K562 (cell line): ENCODE data around the gene AKAP12. TPM values are rescaled to one million over a fixed set of nuclear protein-coding genes. Genes with fewer than 3 reads are reported as not detected.
A peak's percentile ranks its signal among the peaks of the same experiment; 100 is the strongest.

Experiments
- ATAC-seq: fragments of 200-7000 bp; cut with Tn5 transposase; 3 replicates; pipeline ENCODE4 v1.9.1; 2020; ENCODE audit warnings: moderate library complexity
- BruUV-seq: library from RNA; stranded (reverse); fragments of 400-500 nt; replicated peaks from 2 replicates; lab custom pipeline; 2021; lab: Mats Ljungman, UMichigan
- CTCF ChIA-PET: fragments of 300-600 bp; formaldehyde crosslinking; extraction: SDS; loops from one replicate; lab custom pipeline; 2021; ENCODE audit warnings: low intra/inter-chr PET ratio; lab: Yijun Ruan, JAX
- POLR2A ChIA-PET: fragments of 300-600, 350-650 bp; sonication (Branson Sonifier 250); formaldehyde crosslinking; extraction: SDS; loops from one replicate; lab custom pipeline; 2021; ENCODE audit warnings: antibody characterized with exemption, inconsistent platforms; lab: Yijun Ruan, JAX
- DNase-seq, 4 experiments: peaks; one replicate each; pipeline versions ENCODE4 v3.0.0 to v3.0.0-alpha.2; 2011 to 2018; ENCODE audit warnings: low spot score in 3 of 4, mixed read lengths in 3 of 4; ENCODE audit errors: extremely low read depth in 1 of 4
- FAIRE-seq: peaks from 2 replicates; lab custom pipeline; 2011; peaks lifted over from hg19 to GRCh38; lab: Jason Lieb, UNC
- H2AFZ ChIP-seq: 2 replicates; pipeline ENCODE4 v1.6.0; 2011; ENCODE audit warnings: low read depth, low read length, control low read depth, inconsistent platforms
- H3K27ac ChIP-seq: fragments of 200-600 bp; 3 replicates; pipeline ENCODE4 v1.8.0; 2011; ENCODE audit warnings: low read depth, mild to moderate bottlenecking, control low read depth, inconsistent platforms, low read length, moderate library complexity, mixed read lengths; ENCODE audit errors: extremely low read depth
- H3K27me3 ChIP-seq, 2 experiments: fragments of 300-600 bp in 1 of 2; 2 replicates in 1 of 2; 3 replicates in 1 of 2; pipeline versions ENCODE4 v1.6.0 to v1.8.0; 2011; ENCODE audit warnings: inconsistent platforms in 2 of 2, low read length in 2 of 2, mild to moderate bottlenecking in 1 of 2, mixed read lengths in 1 of 2, moderate library complexity in 1 of 2; ENCODE audit not compliant: control insufficient read depth in 2 of 2, insufficient read depth in 2 of 2
- H3K36me3 ChIP-seq: fragments of 300-600 bp; 3 replicates; pipeline ENCODE4 v1.8.0; 2011; ENCODE audit warnings: mild to moderate bottlenecking, low read length, inconsistent platforms; ENCODE audit not compliant: control insufficient read depth, insufficient read depth
- H3K4me1 ChIP-seq, 2 experiments: fragments of 200-600 bp in 1 of 2; replicated peaks in 1 of 2; 2 replicates in 1 of 2; 3 replicates in 1 of 2; pipeline versions ENCODE4 v1.5.1 to v1.8.0; 2011; ENCODE audit warnings: inconsistent platforms in 2 of 2, low read length in 2 of 2, mild to moderate bottlenecking in 1 of 2, mixed read lengths in 1 of 2, moderate library complexity in 1 of 2; ENCODE audit not compliant: control insufficient read depth in 2 of 2, insufficient read depth in 2 of 2
- H3K4me2 ChIP-seq: 2 replicates; pipeline ENCODE4 v1.6.1; 2011; ENCODE audit warnings: low read length, control low read depth, inconsistent platforms, mixed read lengths; ENCODE audit not compliant: insufficient read depth
- H3K4me3 ChIP-seq: fragments of 200-600 bp; sonication (generic), shearing (Covaris generic); 2 replicates; pipeline ENCODE4 v1.5.1; 2016; ENCODE audit warnings: control low read depth, inconsistent platforms
- H3K79me2 ChIP-seq: fragments of 200-600 bp; 3 replicates; pipeline ENCODE4 v1.8.0; 2011; ENCODE audit warnings: low read length, inconsistent platforms; ENCODE audit not compliant: control insufficient read depth, insufficient read depth
- H3K9ac ChIP-seq, 2 experiments: 2 replicates each; pipeline versions ENCODE4 v1.6.0 to v1.6.1; 2011; ENCODE audit warnings: low read depth in 2 of 2, low read length in 2 of 2, control low read depth in 1 of 2, inconsistent platforms in 1 of 2, mild to moderate bottlenecking in 1 of 2, mixed read lengths in 1 of 2; ENCODE audit not compliant: insufficient read depth in 1 of 2
- H3K9me1 ChIP-seq: one replicate; pipeline ENCODE4 v1.6.0; 2011; ENCODE audit warnings: inconsistent platforms, mild to moderate bottlenecking, low read length, moderate library complexity; ENCODE audit not compliant: control insufficient read depth, insufficient read depth
- H3K9me3 ChIP-seq: replicated peaks from 2 replicates; pipeline ENCODE4 v1.5.1; 2011; ENCODE audit warnings: low read depth, low read length, inconsistent platforms; ENCODE audit not compliant: control insufficient read depth, insufficient read depth
- H4K20me1 ChIP-seq: replicated peaks from 2 replicates; pipeline ENCODE4 v1.6.1; 2011; ENCODE audit warnings: low read length, inconsistent platforms, mixed read lengths; ENCODE audit not compliant: control insufficient read depth, insufficient read depth
- CBX2 ChIP-seq: fragments of 200-600 bp; sonication (generic); IDR thresholded peaks from one replicate; pipeline ENCODE4 v1.6.1; 2012; ENCODE audit warnings: mild to moderate bottlenecking, low read length, inconsistent platforms; ENCODE audit not compliant: insufficient read depth, poor library complexity, severe bottlenecking
- HMG20A ChIP-seq: fragments of 450-650 bp; formaldehyde crosslinking; conservative IDR thresholded peaks from 2 replicates; pipeline ENCODE4 v1.4.0; 2020; ENCODE audit warnings: mild to moderate bottlenecking, mixed read lengths
- NFATC3 ChIP-seq: fragments of 450-650 bp; IDR thresholded peaks from 2 replicates; pipeline ENCODE4 v1.6.1; 2017; ENCODE audit warnings: mild to moderate bottlenecking
- WGBS: fragments of 100-300 bp; shearing (Covaris generic); methylation state at CpG from one replicate; pipeline ENCODE4 v1.1.6; 2016; ENCODE audit warnings: low coverage, mixed read lengths; ENCODE audit not compliant: insufficient coverage; ENCODE audit errors: missing lambda C conversion rate; 5-methylcytosine and 5-hydroxymethylcytosine counted together
- in situ Hi-C: fragments of 300-500 bp; cut with MboI; formaldehyde crosslinking; loops from 4 replicates; pipeline ENCODE4 v1.15.0; 2018; ENCODE audit warnings: inconsistent platforms, mixed read lengths
- intact Hi-C: fragments of 100-400 bp; cut with micrococcal nuclease; formaldehyde crosslinking; loops from 2 replicates; pipeline ENCODE4 v1.14.2; 2022
- polyA plus RNA-seq, 8 experiments: library from polyadenylated mRNA; depleted of rRNA in 4 of 8; stranded (reverse) in 5 of 8; unstranded in 3 of 8; fragments of >200 nt; fragmentation: Nextera tagmentation in 2 of 8; fragmentation: Illumina TruSeq in 1 of 8; extraction: Ambion mirVana in 2 of 8; extraction: Trizol in 1 of 8; gene quantifications; 2 replicates each; pipeline versions ENCODE4 v1.2.1 to v1.2.3, GENCODE V29; 2011 to 2014; ENCODE audit warnings: inconsistent platforms in 1 of 8, missing spikeins in 1 of 8
- total RNA-seq, 7 experiments: library from RNA; depleted of rRNA in 6 of 7; stranded (reverse); fragments of >200 nt in 6 of 7; fragmentation: Illumina TruSeq in 2 of 7; extraction: Trizol in 2 of 7; gene quantifications; 2 replicates each; pipeline versions ENCODE4 v1.2.1 to v1.2.3, GENCODE V29; 2011 to 2021; ENCODE audit warnings: low replicate concordance in 1 of 7

AKAP12 gene
- total and polyA plus RNA-seq, 9 of the 15 experiments (the other 6 are each of a cell fraction or from before 2014, with no cell fraction given), result 0.08 to 2.0 (median 0.62) TPM

DNA sequence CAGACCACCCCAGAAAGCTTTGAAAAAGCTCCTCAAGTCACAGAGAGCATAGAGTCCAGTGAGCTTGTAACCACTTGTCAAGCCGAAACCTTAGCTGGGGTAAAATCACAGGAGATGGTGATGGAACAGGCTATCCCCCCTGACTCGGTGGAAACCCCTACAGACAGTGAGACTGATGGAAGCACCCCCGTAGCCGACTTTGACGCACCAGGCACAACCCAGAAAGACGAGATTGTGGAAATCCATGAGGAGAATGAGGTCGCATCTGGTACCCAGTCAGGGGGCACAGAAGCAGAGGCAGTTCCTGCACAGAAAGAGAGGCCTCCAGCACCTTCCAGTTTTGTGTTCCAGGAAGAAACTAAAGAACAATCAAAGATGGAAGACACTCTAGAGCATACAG lies 112.0 kb downstream of the AKAP12 start:
- peak; percentile 36 for TF ChIP-seq CBX2
- TF ChIP-seq HMG20A (CRISPR knock-in tag), result no peak
- TF ChIP-seq NFATC3, result no peak
- Histone ChIP-seq H3K36me3 (no peaks in the 10 kb centered on the region), H3K4me1 (peaks cover 0 to 4% of the 10 kb centered on the region in 2 experiments; a peak in 2 of 5 replicates), H3K27ac (no peak overlapping the region), H3K27me3 (peaks cover 59 to 68% of the 10 kb centered on the region in 2 experiments), H3K4me3 (no peak overlapping the region), H3K79me2 (no peaks in the 10 kb centered on the region), H3K9ac (no peak overlapping the region), H3K4me2 (no peak overlapping the region), H2AFZ (no peak overlapping the region), H3K9me3 (no peaks in the 10 kb centered on the region), H4K20me1 (0 out of 2 replicates have a peak, but pooled peaks cover 4% of the 10 kb centered on the region), H3K9me1 (no peaks in the 10 kb centered on the region)
- CTCF ChIA-PET, result interaction anchor here (0.5 kb wide), 1 partner anchor 444 kb away, joined by 3 read pairs; no protein-coding TSS in a partner anchor
- in situ Hi-C loops, result no loop called here
- no TSS peak for BruUV-seq
- intact Hi-C loops, result no loop called here
- no peak for FAIRE-seq
- POLR2A ChIA-PET, result interaction anchor here (0.9 to 1.0 kb wide), 2 partner anchors 9 to 11 kb away, joined by 3 to 4 read pairs; no protein-coding TSS in a partner anchor
- no peak for ATAC-seq
- WGBS, result 2% methylated on average over 7 of the region's 7 CpGs
- no peak for DNase-seq
